Bronchial epithelial cell (primary cell): ENCODE results near the gene PTK7. TPM values are rescaled to one million over a fixed set of nuclear protein-coding genes. Genes with fewer than 3 reads are reported as not detected.

Experiments
- DNase-seq: peaks from one replicate; pipeline ENCODE4 v3.0.0-alpha.2; 2010; ENCODE audit warnings: low read depth
- FAIRE-seq: peaks from 2 replicates; lab custom pipeline; 2011; peaks lifted over from hg19 to GRCh38; lab: Jason Lieb, UNC
- H3K27me3 ChIP-seq: 2 replicates; pipeline ENCODE4 v1.5.1; 2011; ENCODE audit warnings: low read length; ENCODE audit not compliant: control insufficient read depth, insufficient read depth
- H3K36me3 ChIP-seq: 2 replicates; pipeline ENCODE4 v1.5.1; 2011; ENCODE audit warnings: low read length; ENCODE audit not compliant: control insufficient read depth, insufficient read depth
- H3K4me3 ChIP-seq: 2 replicates; pipeline ENCODE4 v1.5.1; 2011; ENCODE audit warnings: mild to moderate bottlenecking, low read depth, low read length, control low read depth
- total RNA-seq: library from RNA; depleted of rRNA; stranded (reverse); fragments of >200 nt; gene quantifications from 2 replicates; pipeline ENCODE4 v1.2.1, GENCODE V29; 2014
- TF ChIP-seq, protein P1 (sequence below): IDR thresholded peaks from 2 replicates; pipeline ENCODE4 v1.5.1; 2011; ENCODE audit warnings: mild to moderate bottlenecking, moderate library complexity, low read length, control low read depth, inconsistent platforms; ENCODE audit not compliant: insufficient read depth, severe bottlenecking

PTK7 gene
- total RNA-seq, 1 donor from 2014 or later, result 53.2 TPM

DNA sequence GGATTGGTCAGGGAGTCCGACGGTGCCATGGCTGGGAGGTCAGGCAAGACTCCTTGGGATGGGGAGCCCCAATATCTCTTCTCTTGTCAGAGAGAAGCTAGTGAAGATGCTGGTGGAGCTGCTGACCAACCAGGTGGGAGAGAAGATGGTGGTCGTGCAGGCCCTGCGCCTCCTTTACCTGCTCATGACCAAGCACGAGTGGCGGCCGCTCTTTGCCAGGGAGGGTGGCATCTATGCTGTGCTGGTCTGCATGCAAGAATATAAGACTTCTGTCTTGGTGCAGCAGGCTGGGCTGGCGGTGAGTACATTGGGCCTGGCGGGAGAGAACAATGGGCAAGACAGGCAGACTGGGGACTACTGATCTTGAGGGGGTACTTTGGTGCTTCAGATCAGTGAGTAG lies 116.8 kb downstream of the PTK7 start:
- H3K27me3 ChIP-seq, result no peaks in the 10 kb centered on the region
- H3K36me3 ChIP-seq, result peaks cover 17% of the 10 kb centered on the region
- TF ChIP-seq, protein P1, sequence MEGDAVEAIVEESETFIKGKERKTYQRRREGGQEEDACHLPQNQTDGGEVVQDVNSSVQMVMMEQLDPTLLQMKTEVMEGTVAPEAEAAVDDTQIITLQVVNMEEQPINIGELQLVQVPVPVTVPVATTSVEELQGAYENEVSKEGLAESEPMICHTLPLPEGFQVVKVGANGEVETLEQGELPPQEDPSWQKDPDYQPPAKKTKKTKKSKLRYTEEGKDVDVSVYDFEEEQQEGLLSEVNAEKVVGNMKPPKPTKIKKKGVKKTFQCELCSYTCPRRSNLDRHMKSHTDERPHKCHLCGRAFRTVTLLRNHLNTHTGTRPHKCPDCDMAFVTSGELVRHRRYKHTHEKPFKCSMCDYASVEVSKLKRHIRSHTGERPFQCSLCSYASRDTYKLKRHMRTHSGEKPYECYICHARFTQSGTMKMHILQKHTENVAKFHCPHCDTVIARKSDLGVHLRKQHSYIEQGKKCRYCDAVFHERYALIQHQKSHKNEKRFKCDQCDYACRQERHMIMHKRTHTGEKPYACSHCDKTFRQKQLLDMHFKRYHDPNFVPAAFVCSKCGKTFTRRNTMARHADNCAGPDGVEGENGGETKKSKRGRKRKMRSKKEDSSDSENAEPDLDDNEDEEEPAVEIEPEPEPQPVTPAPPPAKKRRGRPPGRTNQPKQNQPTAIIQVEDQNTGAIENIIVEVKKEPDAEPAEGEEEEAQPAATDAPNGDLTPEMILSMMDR, result no peak
- FAIRE-seq, result no peak
- no peak overlapping the region for H3K4me3 ChIP-seq
- DNase-seq, result no peak

DNA sequence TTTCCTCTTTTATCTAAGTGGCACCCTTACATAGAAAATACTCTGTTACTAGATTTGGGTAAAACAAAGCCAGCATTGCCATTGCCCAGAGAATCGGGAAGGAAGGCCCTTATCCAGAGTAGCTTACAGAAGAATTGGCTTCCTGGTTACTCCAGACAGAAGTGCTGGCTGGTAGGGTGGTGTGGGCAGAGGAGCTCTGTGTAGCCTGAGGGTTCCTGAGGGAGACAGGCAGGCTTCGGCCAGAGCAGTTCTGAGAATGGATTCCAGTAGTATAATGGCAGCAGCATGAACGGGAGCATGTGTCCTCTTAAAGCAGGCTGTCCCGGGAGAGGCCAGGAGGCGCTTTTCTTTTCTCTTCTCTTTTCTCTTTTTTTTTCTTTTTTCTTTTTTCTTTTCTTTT lies 117.8 kb downstream of the PTK7 start:
- H3K27me3 ChIP-seq, result no peaks in the 10 kb centered on the region
- FAIRE-seq, result no peak
- no peak overlapping the region for H3K4me3 ChIP-seq
- DNase-seq, result no peak
- peaks cover 14% of the 10 kb centered on the region for H3K36me3 ChIP-seq
- TF ChIP-seq, protein P1, result no peak

DNA sequence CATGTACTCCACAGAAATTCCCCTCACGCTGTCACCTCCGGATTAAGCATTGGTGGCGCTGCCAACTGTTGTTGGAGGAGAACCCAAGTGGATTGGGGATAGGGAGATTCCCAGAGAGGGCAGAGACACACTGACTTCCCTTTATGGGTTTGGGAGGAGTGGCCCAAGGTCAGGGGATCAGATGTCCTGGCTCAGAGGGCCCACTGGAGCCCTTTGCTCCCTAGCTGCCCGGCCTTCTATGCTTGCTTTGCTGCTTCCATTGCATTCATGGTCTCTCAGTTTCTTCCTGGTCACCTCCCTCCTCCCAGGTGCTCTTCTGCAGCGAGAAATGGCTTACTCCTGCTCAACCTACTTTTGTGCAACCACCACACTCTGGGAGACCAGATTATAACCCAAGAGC lies 120.2 kb downstream of the PTK7 start:
- DNase-seq (no peak), FAIRE-seq (no peak)
- Histone ChIP-seq H3K4me3 (no peak overlapping the region), H3K36me3 (peaks cover 23% of the 10 kb centered on the region), H3K27me3 (no peaks in the 10 kb centered on the region)
- TF ChIP-seq, protein P1, result no peak

DNA sequence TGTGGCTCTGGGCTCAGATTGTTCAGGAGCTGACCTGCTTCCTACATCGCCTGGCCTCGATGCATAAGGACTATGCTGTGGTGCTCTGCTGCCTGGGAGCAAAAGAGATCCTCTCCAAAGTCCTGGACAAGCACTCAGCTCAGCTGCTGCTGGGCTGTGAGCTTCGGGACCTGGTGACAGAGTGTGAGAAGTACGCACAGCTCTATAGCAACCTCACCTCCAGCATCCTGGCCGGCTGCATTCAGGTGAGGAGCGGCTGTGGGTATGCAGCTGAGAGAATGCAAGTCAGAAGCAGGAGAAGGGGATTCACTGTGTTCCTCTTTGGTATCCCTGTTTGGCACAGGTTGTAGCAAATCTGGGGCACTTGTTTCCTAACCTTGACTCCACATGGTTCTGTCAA lies 123.8 kb downstream of the PTK7 start:
- DNase-seq (no peak), FAIRE-seq (no peak)
- no peak overlapping the region for H3K4me3 ChIP-seq
- no peaks in the 10 kb centered on the region for H3K27me3 ChIP-seq
- H3K36me3 ChIP-seq, result peaks cover 32% of the 10 kb centered on the region
- TF ChIP-seq, protein P1, result no peak

DNA sequence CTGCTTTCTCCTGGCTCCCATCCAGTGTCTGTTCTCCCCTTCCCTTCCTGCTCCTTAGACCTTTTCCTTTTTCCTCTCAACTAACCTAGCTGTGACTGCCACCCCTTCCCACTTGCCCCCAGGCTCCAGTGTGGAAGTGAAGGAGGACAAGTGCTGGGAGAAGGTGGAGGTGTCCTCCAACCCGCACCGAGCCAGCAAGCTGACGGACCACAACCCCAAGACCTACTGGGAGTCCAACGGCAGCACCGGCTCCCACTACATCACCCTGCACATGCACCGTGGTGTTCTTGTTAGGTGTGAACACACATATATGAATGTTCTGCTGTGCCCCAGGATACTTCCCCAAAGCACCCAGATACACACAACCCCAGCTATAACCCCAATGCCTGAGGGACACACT lies 124.4 kb downstream of the PTK7 start:
- DNase-seq (no peak), FAIRE-seq (no peak)
- Histone ChIP-seq H3K4me3 (no peak overlapping the region), H3K36me3 (peaks cover 33% of the 10 kb centered on the region), H3K27me3 (no peaks in the 10 kb centered on the region)
- TF ChIP-seq, protein P1, result no peak

DNA sequence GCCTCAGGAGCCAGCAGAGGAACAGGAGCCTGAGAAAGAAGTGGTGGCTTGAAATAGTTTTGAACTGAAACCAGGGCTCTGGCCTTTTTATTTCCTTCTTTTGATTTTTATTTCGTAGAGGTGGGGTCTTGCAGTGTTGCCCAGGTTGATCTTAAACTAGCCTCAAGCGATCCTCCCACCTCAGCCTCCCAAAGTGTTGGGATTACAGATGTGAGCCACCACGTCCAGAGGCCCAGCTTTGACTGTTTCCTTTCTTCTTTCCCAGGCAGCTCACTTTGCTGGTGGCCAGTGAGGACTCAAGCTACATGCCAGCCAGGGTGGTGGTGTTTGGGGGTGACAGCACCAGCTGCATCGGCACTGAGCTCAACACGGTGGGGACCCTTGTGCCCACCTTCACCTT lies 126.3 kb downstream of the PTK7 start:
- TF ChIP-seq, protein P1, result no peak
- no peak overlapping the region for H3K4me3 ChIP-seq
- DNase-seq (no peak), FAIRE-seq (no peak)
- no peaks in the 10 kb centered on the region for H3K27me3 ChIP-seq
- H3K36me3 ChIP-seq, result peaks cover 32% of the 10 kb centered on the region
